Keratinocyte (primary cell): ENCODE measurements around the gene DHDH. TPM values are rescaled to one million over a fixed set of nuclear protein-coding genes. Genes with fewer than 3 reads are reported as not detected.

Experiments used
- DNase-seq: peaks from one replicate; pipeline ENCODE4 v3.0.0-alpha.2; 2011; ENCODE audit warnings: low read depth, missing footprints, low spot score
- FAIRE-seq: peaks from 2 replicates; lab custom pipeline; 2011; peaks lifted over from hg19 to GRCh38; lab: Jason Lieb, UNC
- H2AFZ ChIP-seq: 2 replicates; pipeline ENCODE4 v1.6.0; 2012; ENCODE audit warnings: low read length, control low read depth, inconsistent platforms; ENCODE audit not compliant: control insufficient read depth
- H3K27ac ChIP-seq: 2 replicates; pipeline ENCODE4 v1.5.1; 2011; ENCODE audit warnings: low read length; ENCODE audit not compliant: control insufficient read depth, insufficient read depth
- H3K27me3 ChIP-seq: 3 replicates; pipeline ENCODE4 v1.6.0; 2011; ENCODE audit warnings: low read length; ENCODE audit not compliant: control insufficient read depth, insufficient read depth; ENCODE audit errors: extremely low read depth
- H3K36me3 ChIP-seq, 2 experiments: 2 replicates in 1 of 2; 3 replicates in 1 of 2; pipeline ENCODE4 v1.5.1; 2011; ENCODE audit warnings: low read length in 2 of 2, mild to moderate bottlenecking in 1 of 2; ENCODE audit not compliant: control insufficient read depth in 2 of 2, insufficient read depth in 2 of 2; ENCODE audit errors: extremely low read depth in 1 of 2
- H3K4me1 ChIP-seq: 3 replicates; pipeline ENCODE4 v1.5.1; 2011; ENCODE audit warnings: low read length; ENCODE audit not compliant: control insufficient read depth, insufficient read depth; ENCODE audit errors: extremely low read depth
- H3K4me2 ChIP-seq: 3 replicates; pipeline ENCODE4 v1.6.0; 2011; ENCODE audit warnings: low read depth, low read length; ENCODE audit not compliant: control insufficient read depth, insufficient read depth; ENCODE audit errors: extremely low read depth
- H3K4me3 ChIP-seq, 3 experiments: fragments of 200-600 bp in 1 of 3; sonication (generic) in 1 of 3; 2 replicates in 2 of 3; 3 replicates in 1 of 3; pipeline ENCODE4 v1.5.1; 2011 to 2016; ENCODE audit warnings: low read length in 3 of 3, mild to moderate bottlenecking in 3 of 3, control low read depth in 2 of 3, inconsistent platforms in 1 of 3, low read depth in 1 of 3, mixed read lengths in 1 of 3, mixed run types in 1 of 3, moderate library complexity in 1 of 3; ENCODE audit not compliant: control insufficient read depth in 2 of 3, insufficient read depth in 2 of 3; ENCODE audit errors: extremely low read depth in 1 of 3
- H3K79me2 ChIP-seq: 2 replicates; pipeline ENCODE4 v1.6.0; 2012; ENCODE audit warnings: low read length; ENCODE audit not compliant: control insufficient read depth, insufficient read depth
- H3K9ac ChIP-seq: 3 replicates; pipeline ENCODE4 v1.6.0; 2011; ENCODE audit warnings: low read length; ENCODE audit not compliant: control insufficient read depth, insufficient read depth; ENCODE audit errors: extremely low read depth
- H3K9me1 ChIP-seq: 3 replicates; pipeline ENCODE4 v1.6.0; 2011; ENCODE audit warnings: low read length; ENCODE audit not compliant: control insufficient read depth, insufficient read depth; ENCODE audit errors: extremely low read depth
- H3K9me3 ChIP-seq: 2 replicates; pipeline ENCODE4 v1.5.1; 2012; ENCODE audit warnings: low read depth, low read length; ENCODE audit not compliant: control insufficient read depth
- H4K20me1 ChIP-seq: 3 replicates; pipeline ENCODE4 v1.6.0; 2011; ENCODE audit warnings: low read length; ENCODE audit not compliant: control insufficient read depth, insufficient read depth; ENCODE audit errors: extremely low read depth
- CTCF ChIP-seq, 3 experiments: IDR thresholded peaks in 1 of 3; conservative IDR thresholded peaks in 1 of 3; optimal IDR thresholded peaks in 1 of 3; 2 replicates in 2 of 3; 3 replicates in 1 of 3; pipeline versions ENCODE3 to v1.5.1; 2011; ENCODE audit warnings: low read length in 3 of 3, mild to moderate bottlenecking in 3 of 3, moderate library complexity in 2 of 3, control low read depth in 1 of 3, inconsistent platforms in 1 of 3; ENCODE audit not compliant: insufficient read depth in 2 of 3; ENCODE audit errors: extremely low read depth in 1 of 3
- EZH2 ChIP-seq: IDR thresholded peaks from one replicate; pipeline ENCODE4 v1.6.1; 2012; ENCODE audit warnings: inconsistent platforms, mild to moderate bottlenecking, low read length, moderate library complexity
- dilution Hi-C: fragments of 300-500 bp; cut with MboI; formaldehyde crosslinking; loops from one replicate; pipeline ENCODE4 v1.7.0; 2020; ENCODE audit warnings: low sequenced_read_pairs; ENCODE audit not compliant: extremely low pct_ligation_motif_present
- polyA plus RNA-seq, 5 experiments: library from polyadenylated mRNA; depleted of rRNA in 3 of 5; stranded (reverse) in 3 of 5; stranded (forward) in 1 of 5; unstranded in 1 of 5; fragments of >200 nt; gene quantifications; 1 replicate in 1 of 5; 2 replicates in 3 of 5; 3 replicates in 1 of 5; pipeline versions ENCODE4 v1.2.1 to v1.2.3, GENCODE V29; 2011 to 2012; ENCODE audit warnings: missing spikeins in 2 of 5, low read depth in 1 of 5, low replicate concordance in 1 of 5

DHDH gene
- polyA plus RNA-seq, 1 donor (not counting 4 experiments of a cell fraction or from before 2014, with no cell fraction given) = 0.45 TPM

DNA sequence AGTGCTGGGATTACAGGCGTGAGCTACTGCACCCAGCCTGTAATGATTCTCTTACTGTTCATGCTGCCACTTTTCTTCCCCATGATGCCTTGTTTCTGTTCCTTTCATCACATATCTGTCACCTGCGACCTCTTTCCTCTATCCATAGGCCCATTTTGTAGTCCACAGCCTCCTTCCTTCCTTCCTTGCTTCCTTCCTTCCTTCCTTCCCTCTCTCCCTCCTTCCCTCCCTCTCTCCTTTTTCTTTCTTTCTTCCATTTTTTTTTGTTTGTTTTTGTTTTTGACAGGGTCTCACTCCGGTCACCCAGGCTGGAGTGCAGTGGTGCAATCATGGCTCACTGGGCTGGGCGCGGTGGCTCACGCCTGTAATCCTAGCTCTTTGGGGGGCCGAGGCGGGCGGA lies 55.4 kb downstream of the DHDH start:
- Histone ChIP-seq H3K4me2 (no peak overlapping the region), H3K27me3 (no peaks in the 10 kb centered on the region), H4K20me1 (no peaks in the 10 kb centered on the region), H3K27ac (no peak overlapping the region), H3K4me1 (peaks cover 4% of the 10 kb centered on the region), H3K79me2 (peaks cover 41% of the 10 kb centered on the region), H3K9ac (no peak overlapping the region), H3K9me1 (no peaks in the 10 kb centered on the region), H3K36me3 (peaks cover 38 to 42% of the 10 kb centered on the region in 2 experiments), H2AFZ (no peak overlapping the region), H3K9me3 (no peaks in the 10 kb centered on the region), H3K4me3 (no peak overlapping the region)
- DNase-seq (no peak), FAIRE-seq (no peak)
- TF ChIP-seq EZH2 (no peak), CTCF (optimal IDR thresholded peaks at IDR 0.05 in 1 of 3, IDR thresholded peaks at IDR 0.05 in 1 of 3, conservative IDR thresholded peaks at IDR 0.05 in 1 of 3; ENCODE audit: extremely low read depth in 1 of 3, insufficient read depth in 2 of 3, low read length in 3 of 3) (no peak)
- dilution Hi-C loops = no loop called here

GRCh38 chr19:48989701-48990291 lies 56.3 kb downstream of the DHDH start:
- TF ChIP-seq EZH2 = no peak
- TF ChIP-seq CTCF (optimal IDR thresholded peaks at IDR 0.05 in 1 of 3, IDR thresholded peaks at IDR 0.05 in 1 of 3, conservative IDR thresholded peaks at IDR 0.05 in 1 of 3; ENCODE audit: extremely low read depth in 1 of 3, insufficient read depth in 2 of 3, low read length in 3 of 3) = no peak
- H2AFZ ChIP-seq = no peak overlapping the region
- no peaks in the 10 kb centered on the region for H4K20me1 ChIP-seq
- no peak overlapping the region for H3K27ac ChIP-seq
- H3K9me3 ChIP-seq = no peaks in the 10 kb centered on the region
- no peaks in the 10 kb centered on the region for H3K27me3 ChIP-seq
- H3K36me3 ChIP-seq = peaks cover 36 to 42% of the 10 kb centered on the region in 2 experiments
- H3K4me2 ChIP-seq = no peak overlapping the region
- peaks cover 8% of the 10 kb centered on the region for H3K4me1 ChIP-seq
- H3K9me1 ChIP-seq = peaks cover under 1% of the 10 kb centered on the region
- DNase-seq (no peak), FAIRE-seq (no peak)
- H3K4me3 ChIP-seq = no peak overlapping the region
- peaks cover 50% of the 10 kb centered on the region for H3K79me2 ChIP-seq
- no peak overlapping the region for H3K9ac ChIP-seq
- dilution Hi-C loops = no loop called here
